Left forelimb (tissue), 1 donor: ENCODE data around the gene RECK.
"Not testable (repeated sequence)": the region's sequence is repeated elsewhere in the genome, so short reads cannot be mapped to it uniquely, and the experiment has no call there.

ENCODE experiments used
- DNase-seq: peaks from one replicate; pipeline ENCODE4 v3.0.0-alpha.2; 2018; ENCODE audit warnings: low spot score

RECK gene

DNA sequence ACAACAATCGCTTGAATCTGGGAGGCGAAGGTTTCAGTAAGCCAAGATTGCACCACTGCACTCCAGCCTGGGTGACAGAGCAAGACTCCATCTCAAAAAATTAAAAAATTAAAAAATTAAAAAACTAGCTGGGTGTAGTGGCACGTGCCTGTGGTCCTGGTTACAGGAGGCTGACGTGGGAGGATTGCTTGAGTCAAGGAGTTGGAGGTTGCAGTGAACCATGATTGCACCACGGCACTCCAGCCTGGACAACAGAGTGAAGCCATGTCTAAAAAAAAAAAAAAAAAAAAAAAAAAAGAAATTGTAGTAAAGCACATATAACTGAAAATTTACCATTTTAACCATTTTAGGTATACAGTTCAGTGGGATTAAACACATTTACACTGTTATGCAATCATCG, 119.4 kb downstream of the RECK start:
- no peak for DNase-seq

DNA sequence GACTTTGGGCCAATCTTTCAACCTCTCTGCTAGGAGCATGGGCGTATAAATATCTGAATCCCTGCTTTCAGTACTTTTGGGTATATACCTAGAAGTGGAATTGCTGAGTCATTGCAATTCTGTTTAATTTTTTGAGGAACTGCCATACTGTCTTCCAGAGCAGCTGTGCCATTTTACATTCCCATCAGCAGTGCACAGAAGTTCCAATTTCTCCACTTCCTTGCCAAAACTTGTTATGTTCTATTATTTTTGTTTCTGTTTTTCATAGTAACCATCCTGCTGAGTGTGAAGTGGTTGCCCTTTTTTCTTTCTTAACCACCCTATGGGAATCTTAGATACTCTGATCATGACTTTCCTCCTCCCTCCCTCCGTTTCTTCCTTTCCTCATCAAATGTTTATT, 121.4 kb downstream of the RECK start:
- no peak for DNase-seq

DNA sequence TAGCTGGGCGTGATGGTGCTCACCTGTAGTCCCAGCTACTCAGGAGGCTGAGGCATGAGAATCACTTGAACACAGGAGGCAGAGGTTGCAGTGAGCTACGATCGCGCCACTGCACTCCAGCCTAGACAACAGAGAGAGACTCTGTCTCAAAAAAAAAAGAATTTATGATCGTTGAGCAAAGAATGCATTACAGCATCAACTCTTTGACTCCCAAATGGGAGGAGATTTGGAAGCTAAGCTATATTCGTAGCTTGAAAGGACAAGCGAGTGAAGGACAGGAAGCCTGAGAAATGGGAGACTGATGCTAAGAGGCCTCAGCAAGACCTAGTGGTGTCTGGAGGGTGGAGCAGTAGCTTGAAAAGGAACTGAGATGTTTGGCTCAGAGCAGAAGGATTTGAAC, 122.2 kb downstream of the RECK start:
- no peak for DNase-seq

DNA sequence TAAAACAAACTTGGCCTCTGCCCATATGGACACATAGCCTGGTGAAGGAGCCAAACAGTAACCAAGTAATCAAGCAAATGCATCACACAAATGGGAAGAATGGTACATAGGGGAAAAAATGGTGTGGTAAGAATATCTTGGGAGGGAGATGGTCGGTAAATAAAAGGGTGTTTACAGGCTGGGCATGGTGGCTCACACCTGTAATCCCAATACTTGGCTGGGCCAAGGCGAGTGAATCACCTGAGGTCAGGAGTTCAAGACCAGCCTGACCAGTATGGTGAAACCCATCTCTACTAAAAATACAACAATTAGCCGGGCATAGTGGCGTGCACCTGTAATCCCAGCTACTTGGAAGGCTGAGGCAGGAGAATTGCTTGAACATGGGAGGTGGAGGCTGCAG, 122.8 kb downstream of the RECK start:
- DNase-seq, result not testable (repeated sequence)

DNA sequence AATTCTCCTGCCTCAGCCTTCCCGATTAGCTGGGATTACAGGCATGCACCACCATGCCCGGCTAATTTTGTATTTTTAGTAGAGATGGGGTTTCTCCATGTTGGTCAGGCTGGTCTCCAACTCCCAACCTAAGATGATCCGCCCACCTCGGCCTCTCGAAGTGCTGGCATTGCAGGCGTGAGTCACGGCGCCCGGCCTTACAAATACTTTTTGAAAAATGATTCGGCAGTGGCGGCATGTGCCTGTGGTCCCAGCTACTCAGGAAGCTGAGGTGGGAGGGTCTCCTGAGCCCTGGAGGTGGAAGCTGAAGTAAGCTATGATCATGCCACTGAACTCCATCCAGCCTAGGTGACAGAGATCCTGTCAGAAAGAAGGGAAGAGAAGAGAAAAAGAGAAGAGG, 123.4 kb downstream of the RECK start:
- DNase-seq, result not testable (repeated sequence)

DNA sequence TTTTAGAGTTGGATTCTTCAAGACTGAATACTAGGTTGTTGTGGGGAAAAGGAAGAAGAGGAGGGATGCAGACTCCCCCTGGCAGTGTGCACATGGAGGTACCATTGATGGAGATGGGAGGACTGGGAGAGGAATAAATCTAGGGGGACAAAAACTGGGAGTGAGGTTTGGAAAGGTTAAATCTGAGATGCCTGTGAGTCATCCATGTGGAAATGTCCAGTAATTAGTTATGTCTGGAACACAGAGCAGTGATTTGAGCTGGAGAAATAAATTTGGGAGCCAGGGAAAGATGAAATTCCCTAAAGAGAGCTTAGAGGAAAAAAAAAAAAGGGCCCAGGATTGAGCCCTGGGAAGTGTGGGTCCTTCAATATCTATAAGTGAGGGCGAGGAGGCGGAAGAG, 124.5 kb downstream of the RECK start:
- DNase-seq, result no peak

DNA sequence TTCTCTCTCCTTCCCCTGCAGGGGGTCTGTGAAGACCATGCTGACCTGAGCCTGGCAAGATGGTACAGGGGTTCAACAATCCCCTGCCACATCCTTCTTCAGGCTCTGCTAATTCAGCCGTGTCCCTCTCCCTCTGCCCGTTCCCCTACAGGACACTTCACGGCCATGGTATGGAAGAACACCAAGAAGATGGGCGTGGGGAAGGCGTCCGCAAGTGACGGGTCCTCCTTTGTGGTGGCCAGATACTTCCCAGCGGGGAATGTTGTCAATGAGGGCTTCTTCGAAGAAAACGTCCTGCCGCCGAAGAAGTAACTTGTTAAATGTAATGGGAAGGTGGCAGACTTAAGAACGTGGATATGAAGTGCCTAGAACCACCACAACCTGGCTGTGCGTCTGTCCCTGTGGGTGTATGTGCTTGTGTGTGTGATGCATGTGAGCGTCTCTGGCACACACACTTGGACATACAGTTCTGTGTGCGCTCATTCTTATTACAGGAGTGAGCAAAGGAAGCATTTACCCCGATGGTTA, 125.6 kb downstream of the RECK start:
- DNase-seq, result no peak

DNA sequence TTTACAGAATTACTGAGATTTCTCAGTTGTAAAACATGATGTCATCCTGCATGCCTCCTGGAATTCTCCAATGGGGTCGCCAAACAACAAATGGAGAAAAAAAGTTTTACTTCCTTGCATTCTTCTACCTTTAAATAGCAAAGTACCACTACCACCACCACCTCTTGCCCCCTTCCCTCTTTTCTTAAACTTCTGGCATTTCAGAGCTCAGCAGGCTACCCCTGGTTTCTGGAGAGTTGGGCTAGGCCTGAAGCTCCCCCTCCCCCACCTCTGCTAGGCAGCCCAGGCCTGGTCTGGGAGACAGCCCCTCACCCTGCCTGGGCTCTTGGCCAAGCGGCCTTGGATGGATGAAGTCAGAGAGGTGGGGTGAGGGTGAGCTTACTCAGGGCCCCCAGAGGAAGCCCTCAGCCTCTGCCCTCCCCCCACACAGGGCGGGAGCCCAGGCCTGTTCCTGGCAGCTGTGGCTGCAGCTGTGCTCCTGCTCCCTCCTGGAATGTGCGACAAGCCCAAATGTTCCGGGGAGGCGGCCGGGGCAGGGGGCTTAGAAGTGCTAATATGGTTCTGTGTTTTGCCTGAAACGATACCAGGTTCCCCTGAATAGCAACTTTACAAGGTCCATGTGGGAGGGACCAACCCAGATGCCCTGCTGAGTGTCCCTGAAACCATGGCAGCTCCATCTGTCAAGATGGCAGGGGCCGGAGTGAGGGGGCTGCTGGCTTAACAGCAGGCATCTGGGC, 126.5 kb downstream of the RECK start:
- DNase-seq, result peak; percentile 93

DNA sequence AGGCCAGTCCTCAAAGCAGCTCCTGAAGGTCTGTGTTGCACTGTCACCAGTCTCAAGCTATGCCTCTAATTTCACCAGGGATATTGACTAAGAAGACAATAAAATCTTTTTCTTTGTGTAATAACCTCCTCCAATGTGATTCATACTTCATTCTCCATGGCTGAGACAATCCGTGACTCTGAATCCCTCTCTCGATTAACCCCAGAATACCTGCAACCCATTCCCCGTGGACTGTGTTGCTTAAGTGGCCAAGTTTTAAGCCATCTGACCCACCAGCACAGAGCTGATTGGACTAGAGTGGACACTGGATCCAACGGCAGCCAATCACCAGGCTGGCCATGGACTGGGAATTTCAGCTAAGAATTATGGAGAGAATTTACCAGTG, 127.1 kb downstream of the RECK start:
- no peak for DNase-seq

DNA sequence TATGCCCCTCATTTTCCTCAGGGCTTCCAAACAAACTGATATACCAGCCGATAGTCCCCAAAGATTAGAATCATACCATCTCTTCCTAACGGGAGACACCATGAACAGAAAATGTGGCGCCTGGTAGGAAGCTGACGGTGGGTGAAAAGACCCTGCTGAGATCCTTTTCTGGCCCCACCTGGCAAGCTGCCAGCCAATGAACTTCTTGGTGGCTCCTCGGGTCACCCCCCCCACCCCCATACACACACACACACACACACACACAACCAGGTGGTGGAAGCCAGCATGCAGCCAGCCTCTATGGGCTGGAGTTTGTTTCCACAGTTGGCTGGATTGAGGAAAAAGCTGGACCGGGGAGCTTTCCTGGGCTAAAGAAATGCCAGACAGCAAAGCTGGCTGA, 127.7 kb downstream of the RECK start:
- DNase-seq, result no peak

DNA sequence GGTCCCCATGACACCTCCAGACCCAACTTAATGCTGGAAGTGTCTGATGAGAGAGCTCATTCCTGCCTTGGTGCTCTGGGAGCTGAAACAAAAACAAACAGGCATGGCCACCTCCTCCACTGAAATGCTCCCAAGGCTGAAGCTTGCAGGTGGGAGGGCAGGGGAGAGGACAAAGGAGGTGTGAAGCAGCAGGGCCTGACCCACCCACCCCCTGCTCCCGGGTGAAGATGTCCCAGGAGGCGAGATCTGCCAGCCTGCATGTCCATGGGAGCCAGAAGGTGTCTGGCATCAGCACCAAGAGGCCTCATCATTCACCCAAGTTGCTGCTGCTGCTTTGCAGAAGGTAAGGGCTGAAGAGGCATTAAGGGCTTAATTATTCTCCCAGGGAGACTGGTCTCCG, 128.3 kb downstream of the RECK start:
- no peak for DNase-seq

DNA sequence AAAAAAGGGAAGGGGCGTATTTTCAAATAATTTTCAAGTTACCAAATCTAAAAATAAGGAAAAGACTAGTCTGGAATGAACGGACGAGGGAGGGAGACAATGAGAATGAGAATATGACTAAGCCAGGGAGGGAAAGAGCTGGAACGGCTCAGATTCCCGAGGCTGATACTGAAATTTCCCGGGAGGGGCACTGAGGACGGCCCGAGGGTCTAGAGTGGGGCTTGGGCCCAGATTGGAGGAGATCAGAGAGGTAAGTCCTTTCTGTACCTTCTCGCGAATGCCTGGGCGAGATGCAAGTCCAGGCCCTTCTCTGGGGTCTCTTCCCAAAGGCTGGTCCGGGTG, 129.1 kb downstream of the RECK start:
- DNase-seq, result no peak

DNA sequence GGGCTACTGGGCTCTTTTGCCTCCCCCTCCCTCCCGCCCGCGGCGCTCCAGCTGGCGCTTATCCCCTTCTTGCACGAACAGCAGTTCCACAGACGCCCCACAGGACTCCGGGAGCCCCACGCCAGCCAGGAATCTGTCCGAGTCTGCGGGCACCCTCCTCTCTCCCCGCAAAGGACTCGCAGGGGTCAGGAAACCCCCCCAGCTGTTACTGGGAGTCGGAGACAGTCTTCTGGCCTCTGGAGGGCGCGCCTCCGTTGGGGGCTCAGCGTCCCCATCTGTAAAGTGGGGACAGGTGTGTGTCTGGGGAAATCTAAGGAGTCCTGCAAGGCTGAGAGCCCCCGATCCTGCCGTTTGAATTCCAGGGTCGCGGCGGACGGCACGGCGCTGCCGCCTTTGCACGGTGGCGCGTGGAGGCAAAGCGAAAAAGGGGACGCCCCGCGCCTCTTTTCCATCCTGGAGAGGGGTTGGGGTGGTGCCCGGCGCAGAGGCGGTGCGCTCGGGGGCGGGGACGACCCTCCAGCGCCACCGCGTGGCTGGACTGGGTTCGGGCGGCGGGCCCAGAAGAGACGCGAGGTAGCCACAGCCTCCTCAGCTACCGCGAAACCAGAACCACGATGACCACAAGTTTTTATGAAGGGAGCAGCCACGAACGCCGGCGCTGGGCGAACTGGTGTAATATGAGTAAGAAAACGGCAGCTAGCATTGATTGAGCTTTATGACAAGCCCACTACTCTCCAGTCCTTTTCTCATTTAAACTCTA, 129.6 kb downstream of the RECK start:
- peak; percentile 93 for DNase-seq

DNA sequence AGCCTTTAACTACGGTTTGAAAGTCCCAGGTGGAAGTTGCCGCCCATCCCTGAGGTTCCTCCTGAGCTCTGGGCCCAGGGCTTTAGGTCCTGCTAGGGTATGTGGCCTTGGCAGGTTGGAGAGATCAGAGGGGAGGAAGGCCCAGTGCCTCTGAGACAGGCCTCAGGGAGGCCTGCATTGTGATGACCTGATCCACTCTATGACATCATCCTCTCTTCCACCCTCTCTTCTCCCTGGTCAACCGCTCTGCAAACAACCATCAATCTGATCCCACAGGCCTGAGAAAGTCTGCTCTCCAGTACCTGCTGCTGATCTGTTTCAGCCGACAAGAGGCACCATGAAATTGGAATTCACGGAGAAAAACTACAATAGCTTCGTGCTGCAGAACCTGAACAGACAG, 132.5 kb downstream of the RECK start, which contains the start of gene CCIN:
TSS of gene CCIN (plus strand) at position 223 of the 400 bp plus-strand sequence. CDS start at position 338, 115 bp downstream.
- no peak for DNase-seq

DNA sequence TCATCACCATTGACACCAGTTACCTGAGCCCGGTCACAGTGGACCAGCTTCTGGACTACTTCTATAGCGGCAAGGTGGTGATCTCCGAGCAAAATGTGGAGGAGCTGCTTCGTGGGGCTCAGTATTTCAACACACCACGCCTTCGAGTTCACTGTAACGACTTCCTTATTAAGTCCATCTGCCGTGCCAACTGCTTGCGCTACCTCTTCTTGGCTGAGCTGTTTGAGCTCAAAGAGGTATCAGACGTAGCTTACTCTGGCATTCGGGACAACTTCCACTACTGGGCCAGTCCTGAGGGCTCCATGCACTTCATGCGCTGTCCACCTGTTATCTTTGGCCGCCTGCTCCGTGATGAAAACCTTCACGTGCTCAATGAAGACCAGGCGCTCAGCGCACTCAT, 133.0 kb downstream of the RECK start:
- DNase-seq, result no peak

DNA sequence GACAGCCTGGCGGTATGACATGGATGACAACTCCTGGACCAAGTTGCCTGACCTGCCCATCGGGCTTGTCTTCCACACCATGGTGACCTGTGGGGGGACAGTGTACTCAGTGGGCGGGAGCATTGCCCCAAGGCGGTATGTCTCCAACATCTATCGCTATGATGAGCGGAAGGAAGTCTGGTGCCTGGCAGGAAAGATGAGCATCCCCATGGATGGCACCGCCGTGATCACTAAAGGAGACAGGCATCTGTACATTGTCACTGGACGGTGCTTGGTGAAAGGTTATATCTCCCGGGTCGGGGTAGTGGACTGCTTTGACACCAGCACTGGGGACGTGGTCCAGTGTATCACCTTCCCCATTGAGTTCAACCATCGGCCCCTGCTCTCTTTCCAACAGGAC, 133.8 kb downstream of the RECK start:
- DNase-seq, result no peak

DNA sequence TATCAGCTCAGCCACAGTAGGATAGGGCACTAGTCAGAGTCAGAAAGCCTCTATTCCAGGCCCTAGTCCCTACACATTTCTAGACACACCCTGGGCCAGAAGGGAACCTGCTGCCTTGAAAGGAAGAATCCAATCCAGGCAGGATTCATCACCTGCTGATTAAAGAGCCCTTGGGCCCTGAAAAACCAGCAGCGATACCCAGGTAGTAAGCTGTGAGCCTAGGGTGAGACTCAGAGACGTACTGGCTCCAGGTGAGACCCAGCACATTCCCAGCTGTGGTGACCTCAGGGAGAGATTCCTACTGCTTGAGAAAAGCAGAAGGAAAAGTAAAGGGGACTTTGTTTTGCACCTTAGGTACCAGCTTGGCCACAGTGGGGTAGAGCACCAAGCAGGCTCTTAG, 137.1 kb downstream of the RECK start:
- no peak for DNase-seq
